Articular chondrocyte of knee joint (primary cell): Measurements from ENCODE around the gene RFC2. TPM values are rescaled to one million over a fixed set of nuclear protein-coding genes. Genes with fewer than 3 reads are reported as not detected.

Experiments
- small RNA-seq: library from RNA; depleted of rRNA; stranded (forward); fragments of <200 nt; gene quantifications from one replicate; pipeline ENCODE3, GENCODE V24; 2012
- total RNA-seq: library from RNA; depleted of rRNA; stranded (reverse); fragments of >200 nt; gene quantifications from 2 replicates; pipeline ENCODE4 v1.2.3, GENCODE V29; 2012

RFC2 gene
- total RNA-seq = 14.4 and 15.9 TPM in 2 replicates

DNA sequence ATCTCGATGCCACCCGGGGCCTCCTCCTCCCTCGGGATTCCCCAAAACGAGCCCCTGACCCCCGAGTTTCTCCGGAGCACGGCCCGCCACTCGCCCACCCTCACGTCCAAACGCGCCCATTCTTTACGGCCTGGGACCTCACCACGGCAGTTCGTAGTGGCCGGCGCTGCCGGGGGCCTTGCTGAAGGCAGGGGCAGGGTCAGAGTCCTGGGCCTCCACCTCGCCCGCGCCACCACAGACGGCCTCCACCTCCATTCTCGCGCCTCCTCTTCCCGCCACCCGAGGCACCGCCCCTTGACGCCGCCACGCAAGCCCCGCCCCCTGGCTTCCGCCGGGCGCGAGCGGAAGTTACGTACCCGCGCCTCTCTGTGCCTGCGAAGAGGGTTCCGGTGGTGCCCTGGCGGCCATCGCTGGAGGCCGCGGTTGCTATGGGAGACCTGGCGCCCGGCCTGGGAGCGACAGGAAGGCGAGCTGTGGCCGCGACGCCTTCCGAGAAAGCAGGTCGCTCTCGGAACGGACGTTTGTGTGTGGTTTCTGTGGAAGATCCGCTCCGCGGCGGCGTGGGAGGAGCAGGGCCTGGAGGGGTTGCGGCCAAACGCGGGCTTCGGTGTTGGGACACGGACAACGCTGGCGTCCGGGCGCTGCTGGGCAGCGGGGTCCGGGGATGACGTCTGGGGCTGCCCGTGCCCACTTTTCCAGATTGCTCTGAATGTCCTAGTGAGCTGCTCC, at the start of gene RFC2:
TSS of gene RFC2 (minus strand) at position 271 of the 729 bp plus-strand sequence. CDS start at position 255, 16 bp downstream.

DNA sequence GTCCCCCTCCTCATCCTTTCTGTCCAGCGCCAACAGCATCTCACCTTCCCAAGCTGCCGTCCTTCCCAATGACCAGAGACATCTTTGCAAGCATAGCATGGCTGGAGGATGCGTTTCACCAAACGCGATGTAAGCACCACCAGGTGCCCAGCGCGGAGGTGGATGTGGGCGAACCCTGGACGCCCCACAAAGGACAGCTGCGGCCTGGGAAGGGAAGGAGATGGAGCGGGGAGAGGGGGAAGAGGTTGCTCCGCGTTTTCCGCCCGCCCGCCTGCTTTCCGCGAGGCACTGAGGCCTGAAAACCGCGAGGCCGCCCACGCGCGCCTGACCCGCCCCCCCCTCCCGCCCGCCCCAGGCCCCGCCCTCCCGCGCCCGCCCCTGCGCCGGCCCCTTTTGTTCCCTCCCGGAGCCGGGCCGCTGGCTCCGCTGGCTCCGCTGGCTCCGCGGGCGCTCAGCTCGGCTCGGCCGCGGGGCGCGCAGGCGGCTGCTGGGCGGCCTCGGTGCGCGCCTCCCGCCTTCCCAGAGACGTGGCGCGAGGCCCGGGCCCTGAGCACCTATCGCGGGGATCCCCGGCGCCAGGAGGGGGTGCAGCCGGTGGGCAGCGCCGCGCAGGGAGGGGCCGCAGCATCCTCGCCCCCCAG, 34.9 kb upstream of the RFC2 start, which contains the start of gene CLIP2:
TSS of gene CLIP2 (plus strand) at position 390 of the 641 bp plus-strand sequence. CDS start 28,140 bp downstream, outside the sequence.

Small RNAs within 50 kb of the gene (small RNA-seq; reads per million reads assigned to genes)
- gene MIR590 = 457 reads per million, percentile 99 among the genes with 10 or more reads in this experiment

Other genes with a start within 250 kb of the RFC2 start
- gene ELN, start 226.2 kb downstream of the RFC2 start, total RNA-seq = 198 TPM in 2 replicates
- gene LIMK1, start 170.6 kb downstream of the RFC2 start, total RNA-seq = 15.6 and 18.3 TPM in 2 replicates
- 269 and 293 TPM in 2 replicates for gene EIF4H, start 80.0 kb downstream of the RFC2 start, total RNA-seq
- 0.26 TPM in 1 of 2 replicates, not detected in the other for gene LAT2, start 44.4 kb downstream of the RFC2 start, total RNA-seq
- 32.1 and 36.5 TPM in 2 replicates for gene CLIP2, start 35.0 kb upstream of the RFC2 start, total RNA-seq
- gene GTF2IRD1, start 199.5 kb upstream of the RFC2 start, total RNA-seq = 19.6 and 30.6 TPM in 2 replicates